ENCODE measurements around the gene KDM1B. TPM values are rescaled to one million over a fixed set of nuclear protein-coding genes. Genes with fewer than 3 reads are reported as not detected.
A peak's percentile ranks its signal among the peaks of the same experiment; 100 is the strongest.

KDM1B gene, protein sequence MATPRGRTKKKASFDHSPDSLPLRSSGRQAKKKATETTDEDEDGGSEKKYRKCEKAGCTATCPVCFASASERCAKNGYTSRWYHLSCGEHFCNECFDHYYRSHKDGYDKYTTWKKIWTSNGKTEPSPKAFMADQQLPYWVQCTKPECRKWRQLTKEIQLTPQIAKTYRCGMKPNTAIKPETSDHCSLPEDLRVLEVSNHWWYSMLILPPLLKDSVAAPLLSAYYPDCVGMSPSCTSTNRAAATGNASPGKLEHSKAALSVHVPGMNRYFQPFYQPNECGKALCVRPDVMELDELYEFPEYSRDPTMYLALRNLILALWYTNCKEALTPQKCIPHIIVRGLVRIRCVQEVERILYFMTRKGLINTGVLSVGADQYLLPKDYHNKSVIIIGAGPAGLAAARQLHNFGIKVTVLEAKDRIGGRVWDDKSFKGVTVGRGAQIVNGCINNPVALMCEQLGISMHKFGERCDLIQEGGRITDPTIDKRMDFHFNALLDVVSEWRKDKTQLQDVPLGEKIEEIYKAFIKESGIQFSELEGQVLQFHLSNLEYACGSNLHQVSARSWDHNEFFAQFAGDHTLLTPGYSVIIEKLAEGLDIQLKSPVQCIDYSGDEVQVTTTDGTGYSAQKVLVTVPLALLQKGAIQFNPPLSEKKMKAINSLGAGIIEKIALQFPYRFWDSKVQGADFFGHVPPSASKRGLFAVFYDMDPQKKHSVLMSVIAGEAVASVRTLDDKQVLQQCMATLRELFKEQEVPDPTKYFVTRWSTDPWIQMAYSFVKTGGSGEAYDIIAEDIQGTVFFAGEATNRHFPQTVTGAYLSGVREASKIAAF
- total RNA-seq = 10 to 100 TPM; 11.8 to 12.0 TPM

DNA sequence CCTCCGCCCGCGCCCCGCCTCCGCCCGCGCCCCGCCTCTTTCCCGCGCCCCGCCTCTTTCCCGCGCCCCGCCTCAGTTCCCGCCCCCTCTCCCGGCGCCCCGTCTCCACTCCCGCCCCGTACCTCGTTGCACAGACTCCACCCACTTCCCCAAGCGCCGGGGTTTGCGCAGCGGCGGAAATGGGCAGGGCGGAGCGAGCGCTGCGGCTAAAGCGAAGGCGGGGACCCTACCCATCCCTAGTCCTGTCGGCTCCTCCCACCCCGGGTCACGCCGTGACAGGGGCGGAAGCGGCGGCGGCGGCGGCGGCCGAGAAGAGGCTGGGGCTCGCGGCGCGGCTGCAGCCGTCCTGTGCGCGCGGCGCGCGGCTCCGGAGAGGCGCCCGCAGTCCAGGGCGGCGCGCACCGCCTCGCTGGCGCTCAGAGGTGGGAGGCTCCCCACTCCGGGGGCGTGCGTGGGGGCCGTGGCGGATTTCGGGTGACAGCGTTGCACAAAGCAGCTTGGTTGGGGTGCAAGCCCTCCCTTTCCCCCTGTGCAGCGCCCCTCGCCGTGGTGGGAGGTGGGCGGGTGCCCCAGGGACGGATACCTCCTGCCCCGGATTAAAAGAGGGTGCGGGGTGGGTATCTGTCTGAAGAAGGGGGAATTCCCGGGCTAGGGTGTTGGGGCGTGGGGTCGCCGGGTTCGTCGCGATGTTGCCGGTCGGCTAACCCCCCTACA, at the start of gene KDM1B:
KDM1B (plus strand) TSS at position 273 of the 714 bp plus-strand sequence. CDS start 4,474 bp downstream, outside the sequence.
- Mint-ChIP-seq H3K4me3 (peak within 1 kb of the TSS; percentile 95), H3K36me3 (peaks cover 12% of the 10 kb centered on the region)
- DNase-seq = peak; percentile 99

DNA sequence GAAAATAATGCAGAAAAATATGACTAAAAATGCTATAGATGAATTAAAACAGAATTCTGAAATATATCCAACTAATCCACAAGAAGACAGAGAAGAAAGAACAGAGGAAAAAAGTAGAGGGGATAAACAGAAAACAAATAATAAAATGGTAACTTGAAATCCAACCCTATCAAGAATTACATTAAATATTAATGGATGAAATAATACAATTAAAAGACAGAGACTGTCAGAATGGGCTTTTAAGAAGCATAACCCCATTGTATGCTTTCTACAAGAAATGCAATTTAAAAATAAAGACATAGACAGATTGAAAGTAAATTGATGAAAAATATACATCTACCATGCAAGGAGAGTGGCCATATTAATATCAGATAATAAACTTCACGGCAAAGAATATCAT, 48.2 kb upstream of the KDM1B start:
- Mint-ChIP-seq H3K27me3 (peaks cover 43% of the 10 kb centered on the region), H3K36me3 (peaks cover 2% of the 10 kb centered on the region), H3K9me3 (peaks cover 10% of the 10 kb centered on the region), H3K27ac (no peak overlapping the region), H3K4me1 (peaks cover 4% of the 10 kb centered on the region), H3K4me3 (no peak overlapping the region)
- no peak for DNase-seq

More for the DNA sequence above, at the start of gene KDM1B:
- Mint-ChIP-seq H3K27ac (peak within 1 kb of the TSS; percentile 93), H3K4me1 (peaks cover 30% of the 10 kb centered on the region), H3K9me3 (peaks cover 3% of the 10 kb centered on the region), H3K27me3 (no peaks in the 10 kb centered on the region)

DNA sequence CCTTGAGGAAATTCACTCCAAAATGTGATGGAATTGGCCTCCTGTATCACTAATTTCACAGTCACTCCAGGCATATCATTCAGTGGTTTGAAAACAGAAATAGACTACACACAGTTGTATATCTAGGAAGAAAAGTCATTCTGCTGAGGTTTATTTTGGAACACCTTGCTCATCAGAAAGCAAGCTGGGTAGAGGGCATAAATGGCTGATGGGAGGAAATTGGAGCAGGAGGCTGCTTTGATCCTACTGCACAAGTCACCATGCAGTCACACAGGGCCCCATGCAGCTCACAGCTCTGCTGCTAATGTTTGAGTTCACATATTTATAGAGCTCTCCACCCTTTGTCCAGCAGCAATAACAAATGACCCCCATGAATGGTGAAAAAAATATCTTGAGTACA, 45.1 kb upstream of the KDM1B start:
- Mint-ChIP-seq H3K4me3 (no peak overlapping the region), H3K4me1 (peaks cover 11% of the 10 kb centered on the region), H3K9me3 (peaks cover 19% of the 10 kb centered on the region)

DNA sequence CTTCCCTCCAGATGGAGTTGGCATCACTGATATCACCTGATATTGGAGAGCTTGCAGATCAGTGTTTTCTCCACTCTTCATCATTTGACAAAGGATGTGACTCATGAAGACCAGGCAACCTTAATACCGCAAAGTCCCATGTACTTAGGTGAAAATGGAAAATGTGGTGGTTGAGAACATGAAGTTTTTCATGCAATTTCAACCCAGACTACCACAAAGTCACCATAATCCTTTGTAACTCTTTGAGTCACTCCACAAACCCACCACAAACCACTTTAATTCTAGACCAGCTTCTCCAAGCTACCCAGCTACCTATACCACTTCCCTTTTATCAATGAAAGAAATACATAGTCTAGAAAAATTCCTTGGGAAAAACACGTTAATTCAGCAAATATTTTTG, 39.9 kb upstream of the KDM1B start:
- Mint-ChIP-seq H3K27ac (peak overlapping the region; percentile 79), H3K4me1 (peaks cover 16% of the 10 kb centered on the region), H3K36me3 (peaks cover 8% of the 10 kb centered on the region), H3K4me3 (peak overlapping the region; percentile 22), H3K9me3 (peaks cover 21% of the 10 kb centered on the region), H3K27me3 (peaks cover 81% of the 10 kb centered on the region)
- DNase-seq = peak; percentile 28

More for the DNA sequence above, 45.1 kb upstream of the KDM1B start:
- Mint-ChIP-seq H3K36me3 (peaks cover 2% of the 10 kb centered on the region), H3K27ac (no peak overlapping the region), H3K27me3 (peaks cover 54% of the 10 kb centered on the region)
- no peak for DNase-seq

DNA sequence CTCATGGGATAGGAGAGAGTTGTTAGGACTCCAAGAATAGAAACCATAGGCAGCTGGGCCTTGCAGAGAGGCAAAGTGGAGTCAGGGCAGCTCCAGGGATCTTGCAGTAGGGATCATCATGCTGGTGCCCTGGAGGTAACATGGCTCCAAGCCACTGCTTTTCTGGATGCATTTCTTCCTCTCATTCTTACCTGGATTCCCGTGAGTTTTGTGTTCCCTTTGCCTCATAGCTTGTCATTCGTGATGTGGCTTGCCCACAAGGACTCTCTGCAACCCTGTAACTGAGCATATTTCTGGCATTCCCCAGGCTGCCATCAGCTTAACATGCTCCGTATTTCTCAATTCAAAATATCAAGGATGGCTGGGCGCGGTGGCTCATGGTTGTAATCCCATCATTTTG, 38.1 kb upstream of the KDM1B start:
- H3K27me3 Mint-ChIP-seq = peaks cover 76% of the 10 kb centered on the region
- H3K27ac Mint-ChIP-seq = no peak overlapping the region
- H3K4me3 Mint-ChIP-seq = no peak overlapping the region

DNA sequence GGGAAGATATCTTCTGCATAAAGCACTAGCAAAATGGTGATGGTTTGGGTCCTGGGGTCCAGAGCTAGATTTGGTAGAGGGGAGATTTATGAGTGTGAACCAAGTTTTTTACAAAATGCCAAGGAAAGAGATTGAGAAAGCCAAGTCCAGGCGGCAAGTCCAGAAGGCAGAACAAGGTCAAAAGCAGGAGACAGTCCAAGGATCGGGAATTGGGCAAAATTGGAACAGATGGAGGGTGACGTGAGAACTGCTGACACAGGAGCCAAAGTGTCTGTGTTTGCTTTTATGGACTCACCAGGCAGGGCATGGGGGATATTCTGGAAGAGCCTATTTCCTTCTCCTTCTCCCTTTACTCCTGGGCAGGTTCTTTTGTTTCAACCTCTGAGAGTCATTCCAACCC, 36.9 kb upstream of the KDM1B start:
- H3K27me3 Mint-ChIP-seq = peaks cover 68% of the 10 kb centered on the region
- no peak for DNase-seq
- peaks cover 10% of the 10 kb centered on the region for H3K36me3 Mint-ChIP-seq
- H3K9me3 Mint-ChIP-seq = peaks cover 21% of the 10 kb centered on the region
- peaks cover 23% of the 10 kb centered on the region for H3K4me1 Mint-ChIP-seq
- no peak overlapping the region for H3K4me3 Mint-ChIP-seq
- H3K27ac Mint-ChIP-seq = no peak overlapping the region

More for the DNA sequence above, 38.1 kb upstream of the KDM1B start:
- peaks cover 8% of the 10 kb centered on the region for H3K36me3 Mint-ChIP-seq
- DNase-seq = no peak
- H3K9me3 Mint-ChIP-seq = peaks cover 22% of the 10 kb centered on the region
- H3K4me1 Mint-ChIP-seq = peaks cover 16% of the 10 kb centered on the region

DNA sequence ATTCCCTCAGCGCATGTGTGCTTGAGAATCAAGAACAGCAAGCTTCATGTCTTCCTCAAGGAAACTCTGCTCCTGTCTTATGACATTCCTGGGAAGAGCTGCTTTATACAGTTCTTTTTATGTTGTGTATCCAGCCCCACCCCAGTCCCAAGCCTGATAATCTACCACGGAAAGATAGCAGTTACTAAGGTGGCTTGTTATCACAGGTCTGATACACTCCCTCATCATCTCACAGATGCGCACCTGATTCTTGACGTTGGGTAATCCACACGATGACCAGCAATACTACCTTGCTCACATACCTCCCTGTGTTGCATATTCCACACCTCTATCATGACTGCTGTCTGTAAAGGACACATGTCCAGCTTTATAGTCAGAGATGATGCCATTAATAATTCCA, 36.0 kb upstream of the KDM1B start:
- no peak for DNase-seq
- H3K27me3 Mint-ChIP-seq = peaks cover 60% of the 10 kb centered on the region
- H3K36me3 Mint-ChIP-seq = peaks cover 10% of the 10 kb centered on the region
- H3K4me3 Mint-ChIP-seq = no peak overlapping the region
- peaks cover 16% of the 10 kb centered on the region for H3K9me3 Mint-ChIP-seq
- H3K4me1 Mint-ChIP-seq = peaks cover 23% of the 10 kb centered on the region
- no peak overlapping the region for H3K27ac Mint-ChIP-seq

DNA sequence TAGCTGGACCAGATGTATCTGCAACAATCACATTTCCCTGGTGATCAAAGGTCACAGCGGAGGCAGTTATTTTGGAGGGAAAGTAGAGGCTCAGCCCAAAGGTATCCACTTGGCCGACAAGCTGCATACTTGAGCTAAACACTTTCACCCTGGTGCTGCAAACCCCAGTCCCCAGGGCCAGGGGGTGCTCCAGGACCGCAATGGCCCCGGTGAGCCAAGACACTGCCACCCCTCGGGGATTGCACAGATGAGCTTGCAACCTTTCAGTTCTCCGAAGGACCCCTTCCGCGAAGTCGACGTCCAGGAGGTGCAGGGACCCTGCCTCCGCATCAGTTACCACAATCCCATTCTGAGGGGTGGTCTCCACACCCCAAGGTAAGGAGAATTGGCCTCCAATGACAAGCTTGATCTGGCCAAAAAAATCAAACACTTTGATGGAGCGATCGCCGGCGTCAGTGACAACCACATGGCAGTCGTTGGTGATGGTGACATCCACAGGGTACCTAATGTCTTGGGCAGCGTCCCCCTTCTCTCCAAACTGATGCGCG, 33.6 kb upstream of the KDM1B start:
- no peak overlapping the region for H3K27ac Mint-ChIP-seq
- H3K4me3 Mint-ChIP-seq = no peak overlapping the region
- peaks cover 11% of the 10 kb centered on the region for H3K4me1 Mint-ChIP-seq
- peaks cover 11% of the 10 kb centered on the region for H3K9me3 Mint-ChIP-seq
- no peak for DNase-seq
- peaks cover 50% of the 10 kb centered on the region for H3K27me3 Mint-ChIP-seq
- H3K36me3 Mint-ChIP-seq = peaks cover 10% of the 10 kb centered on the region

DNA sequence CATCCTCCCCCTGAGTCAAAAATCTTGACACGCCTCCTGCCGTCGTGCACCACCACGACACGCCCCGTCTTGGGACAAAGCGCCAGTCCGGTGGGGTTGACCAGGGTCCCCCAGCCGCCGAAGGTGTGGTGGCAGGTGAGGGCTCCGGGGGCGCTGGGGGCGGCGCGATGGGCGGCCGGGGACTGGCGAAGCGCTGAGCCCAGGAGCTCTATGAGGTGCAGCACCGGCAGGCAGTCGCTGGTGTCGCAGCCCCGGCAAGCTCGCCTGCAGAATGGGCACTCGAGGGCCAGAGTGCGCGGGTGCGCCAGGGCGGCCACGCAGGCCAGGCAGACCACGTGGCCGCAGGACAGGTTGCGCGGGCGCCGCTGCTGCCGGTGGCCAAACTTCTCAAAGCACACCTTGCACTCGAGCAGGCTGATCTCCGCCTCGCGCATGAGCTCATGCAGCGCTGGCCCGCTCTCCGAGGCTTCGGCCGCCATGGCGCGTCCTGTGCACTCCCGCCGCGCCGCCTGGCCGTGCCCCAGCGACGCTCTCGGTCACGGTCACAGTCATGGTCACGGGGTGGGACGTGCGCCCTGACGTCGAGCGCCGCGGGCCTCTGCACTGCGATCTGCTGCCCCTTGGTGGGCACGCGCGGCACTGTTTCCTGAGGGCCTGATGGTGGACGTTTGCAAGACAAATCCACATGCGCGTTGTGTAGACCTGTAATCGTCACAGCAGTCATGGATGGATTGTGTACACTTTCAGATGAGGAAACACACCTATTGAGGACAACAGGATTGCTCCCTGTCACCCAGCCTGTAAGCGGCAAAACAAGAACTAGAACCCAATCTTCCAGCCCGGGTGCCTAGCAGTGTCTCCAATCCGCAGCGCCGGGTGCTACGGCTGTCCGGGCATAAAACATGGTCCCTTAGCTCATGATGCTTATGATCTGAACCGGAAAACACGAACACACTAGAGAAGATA, 32.8 kb upstream of the KDM1B start, which contains the start of gene NHLRC1:
NHLRC1 (minus strand) TSS at position 550 of the 966 bp plus-strand sequence; CDS start at position 479, 71 bp downstream.
- Mint-ChIP-seq H3K4me3 (peak within 1 kb of the TSS; percentile 63), H3K9me3 (peaks cover 9% of the 10 kb centered on the region), H3K27me3 (peaks cover 43% of the 10 kb centered on the region), H3K4me1 (peaks cover 11% of the 10 kb centered on the region), H3K36me3 (peaks cover 10% of the 10 kb centered on the region), H3K27ac (no peak within 1 kb of the TSS)
- DNase-seq = peak; percentile 82

DNA sequence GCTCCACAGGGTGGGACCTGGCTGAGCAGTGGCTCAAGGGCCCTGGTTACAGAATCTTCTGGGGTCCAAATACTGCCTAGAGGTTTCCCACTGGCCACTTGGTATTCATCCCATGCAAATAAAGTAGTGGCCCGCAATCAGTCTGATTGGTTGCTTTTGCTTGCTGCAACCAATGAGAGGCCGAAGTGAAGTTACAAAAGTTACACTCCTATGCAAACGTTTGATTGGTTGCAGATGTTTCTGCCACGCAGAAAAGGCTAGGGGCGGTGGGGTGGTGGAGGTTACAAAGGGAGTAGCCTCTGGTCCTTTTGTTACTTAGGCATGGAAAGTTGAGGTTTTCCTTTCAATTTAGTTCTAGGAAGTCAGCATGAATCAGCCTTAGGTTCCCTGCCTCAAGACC, 29.1 kb upstream of the KDM1B start:
- peaks cover 2% of the 10 kb centered on the region for H3K36me3 Mint-ChIP-seq

DNA sequence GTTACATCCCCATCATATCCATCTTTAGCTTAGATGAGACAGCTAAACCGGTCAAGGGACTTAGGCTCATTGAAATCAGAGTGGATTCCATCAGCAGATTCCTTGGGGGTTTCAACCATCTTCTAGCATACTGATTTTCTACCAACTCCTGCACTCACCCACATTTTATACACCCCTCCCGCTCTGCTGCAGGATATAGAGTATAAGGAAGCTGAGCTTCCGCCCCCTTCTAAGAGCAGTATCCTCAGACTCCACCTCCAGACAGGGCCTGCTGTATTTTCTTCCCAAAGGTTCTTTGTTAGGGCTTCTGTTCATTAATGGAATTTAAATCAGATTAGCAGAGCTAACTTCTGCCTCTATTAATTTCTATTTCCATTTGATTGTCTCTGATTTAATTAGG, 22.9 kb upstream of the KDM1B start:
- Mint-ChIP-seq H3K9me3 (no peaks in the 10 kb centered on the region), H3K4me1 (peaks cover 5% of the 10 kb centered on the region), H3K27ac (no peak overlapping the region), H3K27me3 (no peaks in the 10 kb centered on the region), H3K4me3 (no peak overlapping the region), H3K36me3 (peaks cover 7% of the 10 kb centered on the region)
- no peak for DNase-seq

More for the DNA sequence above, 29.1 kb upstream of the KDM1B start:
- Mint-ChIP-seq H3K27me3 (peaks cover 9% of the 10 kb centered on the region), H3K27ac (no peak overlapping the region), H3K4me1 (peaks cover 11% of the 10 kb centered on the region), H3K4me3 (no peak overlapping the region), H3K9me3 (no peaks in the 10 kb centered on the region)
- DNase-seq = no peak

DNA sequence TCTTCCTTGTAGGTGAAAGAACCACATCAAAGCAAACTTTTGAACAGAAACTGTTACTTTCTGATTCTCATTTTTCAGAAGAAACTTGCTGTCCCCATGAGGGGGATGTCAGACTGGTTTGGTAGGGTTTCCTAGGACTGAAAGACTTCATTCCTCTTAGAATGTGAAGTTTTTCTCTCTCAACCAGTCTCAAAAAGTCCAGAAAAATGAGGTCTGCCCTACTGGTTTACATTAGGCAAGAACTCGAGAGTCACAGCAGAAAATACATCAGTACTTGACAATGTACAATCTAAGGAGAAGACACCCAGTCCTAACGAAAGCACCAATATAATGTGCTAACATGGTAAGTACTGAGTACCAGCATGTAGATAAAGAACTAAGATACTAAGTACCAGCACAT, 20.1 kb upstream of the KDM1B start:
- Mint-ChIP-seq H3K4me3 (no peak overlapping the region), H3K27ac (no peak overlapping the region), H3K9me3 (no peaks in the 10 kb centered on the region), H3K27me3 (no peaks in the 10 kb centered on the region), H3K36me3 (peaks cover 13% of the 10 kb centered on the region), H3K4me1 (peaks cover 5% of the 10 kb centered on the region)
- no peak for DNase-seq

DNA sequence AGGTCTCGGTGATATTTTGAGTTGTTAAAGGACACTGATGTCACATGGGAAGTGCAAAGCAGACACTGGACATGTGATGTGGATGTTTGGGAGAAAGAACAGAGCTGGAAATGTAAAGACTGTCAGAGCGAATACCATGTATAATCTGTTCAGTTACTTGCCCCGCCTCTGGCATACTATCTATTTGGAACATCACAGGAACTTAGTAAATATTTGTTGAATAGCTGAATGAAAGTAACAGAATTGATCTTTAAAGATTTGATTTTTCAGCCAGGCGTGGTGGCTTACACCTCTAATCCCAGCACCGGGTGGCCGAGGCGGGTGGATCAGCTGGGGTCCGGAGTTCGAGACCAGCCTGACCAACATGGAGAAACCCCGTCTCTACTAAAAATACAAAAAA, 19.0 kb upstream of the KDM1B start:
- H3K27me3 Mint-ChIP-seq = no peaks in the 10 kb centered on the region
- peaks cover 5% of the 10 kb centered on the region for H3K4me1 Mint-ChIP-seq
- H3K4me3 Mint-ChIP-seq = no peak overlapping the region
- H3K36me3 Mint-ChIP-seq = peaks cover 15% of the 10 kb centered on the region
- no peaks in the 10 kb centered on the region for H3K9me3 Mint-ChIP-seq
- DNase-seq = no peak
- no peak overlapping the region for H3K27ac Mint-ChIP-seq

DNA sequence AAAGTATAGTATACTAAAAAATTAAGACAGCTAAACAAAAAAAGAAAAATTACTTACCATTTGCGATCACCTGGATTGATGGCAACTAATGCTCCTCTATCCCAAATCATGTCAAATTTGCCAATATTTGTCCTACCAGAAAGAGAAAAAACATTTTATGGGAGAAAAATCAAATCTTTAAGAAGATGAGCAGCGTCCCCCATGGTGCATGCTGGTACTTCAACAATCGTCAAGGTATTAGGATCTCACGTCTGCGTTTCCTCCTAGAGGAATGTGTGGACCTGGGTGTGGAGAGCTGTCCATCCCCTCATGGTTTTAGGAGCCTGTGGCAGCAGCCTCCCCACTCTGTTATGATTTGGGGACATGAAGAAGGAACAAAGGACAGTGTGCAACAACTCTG, 16.3 kb upstream of the KDM1B start:
- Mint-ChIP-seq H3K9me3 (no peaks in the 10 kb centered on the region), H3K4me1 (peaks cover 5% of the 10 kb centered on the region)

More for the DNA sequence above, 16.3 kb upstream of the KDM1B start:
- no peak for DNase-seq
- Mint-ChIP-seq H3K27me3 (no peaks in the 10 kb centered on the region), H3K4me3 (no peak overlapping the region), H3K36me3 (peaks cover 18% of the 10 kb centered on the region), H3K27ac (no peak overlapping the region)

Measured in activated naive CD8-positive, alpha-beta T cell treated with anti-CD3 and anti-CD28 coated beads for 36 hours (primary cell).